ENCODE results near the gene CDH26. TPM values are rescaled to one million over a fixed set of nuclear protein-coding genes. Genes with fewer than 3 reads are reported as not detected.
"Not testable (repeated sequence)": the region's sequence is repeated elsewhere in the genome, so short reads cannot be mapped to it uniquely, and the experiment has no call there.

Gene CDH26
- total and polyA plus RNA-seq, 7 donors: 0.74 to 5.5 (median 1.4) TPM; not detected in 2

- Histone ChIP-seq H3K36me3 (no peaks in the 10 kb centered on the region), H3K27me3 (peaks cover 0 to 24% (median 0%) of the 10 kb centered on the region in 3 donors), H3K27ac (no peak overlapping the region), H3K9me3 (no peaks in the 10 kb centered on the region), H3K4me3 (no peak overlapping the region), H3K4me1 (no peaks in the 10 kb centered on the region)
- no peak for DNase-seq
- intact Hi-C loops (cut with DNase I): no loop called here
- no peak for TF ChIP-seq EP300 (IDR thresholded peaks at IDR 0.05)
- TF ChIP-seq POLR2AphosphoS5 (IDR thresholded peaks at IDR 0.05): no peak
- no peak for TF ChIP-seq CTCF (IDR thresholded peaks at IDR 0.05)
- TF ChIP-seq POLR2A (IDR thresholded peaks at IDR 0.05): no peak
- WGBS, 2 donors: 85 to 89% methylated on average over 3 of the region's 3 CpGs
Observed at GRCh38 chr20:60039526-60039925, 81.3 kb downstream of the CDH26 start.

DNA sequence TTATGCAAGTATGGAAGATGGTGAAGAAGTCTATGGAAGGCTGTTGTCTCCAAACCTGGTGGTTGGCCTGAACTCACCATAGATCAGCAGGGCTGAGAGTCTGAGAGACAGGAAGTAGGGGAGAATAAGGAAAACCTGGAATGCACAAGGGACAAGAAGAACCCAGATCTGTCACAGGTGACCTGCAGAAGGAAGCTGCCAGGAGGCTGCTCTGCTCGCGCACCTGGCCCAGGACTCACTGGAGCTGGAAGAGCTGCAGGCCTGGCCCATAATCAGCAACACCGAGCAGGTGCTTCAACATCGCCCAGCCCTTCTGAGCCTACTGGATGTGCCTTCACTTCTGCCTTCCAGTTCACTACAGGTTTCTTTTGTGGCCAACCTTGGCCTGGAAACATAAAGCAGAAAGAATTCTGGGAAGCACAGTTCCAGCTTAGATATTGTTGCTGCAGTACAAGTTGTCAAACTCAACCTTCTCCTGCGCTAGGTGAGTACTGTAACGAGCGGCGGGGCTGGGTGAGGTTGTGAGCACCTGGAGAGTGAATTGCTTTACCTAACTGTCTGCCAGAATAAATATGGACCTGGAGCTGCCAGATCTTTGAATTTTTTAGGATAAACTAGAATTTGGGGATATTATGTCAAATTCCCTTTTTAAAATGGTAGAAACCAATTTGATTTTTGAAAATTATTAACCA lies 82.4 kb downstream of the CDH26 start:
- intact Hi-C loops (cut with DNase I): no loop called here
- no peak overlapping the region for H3K4me3 ChIP-seq
- no peak for TF ChIP-seq POLR2AphosphoS5 (IDR thresholded peaks at IDR 0.05)
- no peak for TF ChIP-seq POLR2A (IDR thresholded peaks at IDR 0.05)
- TF ChIP-seq EP300 (IDR thresholded peaks at IDR 0.05): no peak
- no peak for TF ChIP-seq CTCF (IDR thresholded peaks at IDR 0.05)
- H3K36me3 ChIP-seq: no peaks in the 10 kb centered on the region
- no peaks in the 10 kb centered on the region for H3K9me3 ChIP-seq
- 59 to 86% methylated on average over 8 of the region's 8 CpGs for WGBS, 2 donors
- H3K4me1 ChIP-seq: no peaks in the 10 kb centered on the region
- no peak for DNase-seq
- no peak overlapping the region for H3K27ac ChIP-seq
- H3K27me3 ChIP-seq: peaks cover 0 to 24% (median 0%) of the 10 kb centered on the region in 3 donors

- intact Hi-C loops (cut with DNase I); H3K27ac ChIP-seq; DNase-seq; H3K4me1 ChIP-seq; H3K36me3 ChIP-seq; H3K4me3 ChIP-seq; H3K9me3 ChIP-seq: not testable (repeated sequence)
- H3K27me3 ChIP-seq: peaks cover 0 to 24% (median 0%) of the 10 kb centered on the region in 3 donors
- 33 to 48% methylated on average over 8 of the region's 8 CpGs for WGBS, 2 donors
Observed at GRCh38 chr20:60041436-60042165, 83.4 kb downstream of the CDH26 start.

DNA sequence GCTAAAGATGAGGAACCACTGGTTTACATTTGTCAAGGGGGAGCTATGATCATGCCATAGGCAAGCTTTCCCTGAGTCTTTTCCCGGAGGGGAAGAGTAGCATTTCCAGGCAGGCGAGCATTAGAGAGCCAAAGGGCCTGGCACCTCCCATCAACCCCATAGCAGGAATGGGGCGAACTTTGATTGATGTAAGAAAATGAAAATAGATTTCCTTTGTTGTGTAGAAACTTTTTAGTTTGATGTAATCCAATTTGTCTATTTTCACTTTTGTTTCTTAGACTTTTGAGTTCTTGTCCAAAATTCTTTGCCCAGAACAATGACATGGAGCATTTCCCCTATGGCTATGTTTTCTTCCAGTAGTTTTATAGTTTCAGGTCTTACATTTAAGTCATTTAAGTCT lies 85.2 kb downstream of the CDH26 start:
- no peak for TF ChIP-seq POLR2A (IDR thresholded peaks at IDR 0.05)
- Histone ChIP-seq H3K27ac (no peak overlapping the region), H3K36me3 (no peaks in the 10 kb centered on the region), H3K27me3 (peaks cover 0 to 24% (median 0%) of the 10 kb centered on the region in 3 donors), H3K9me3 (no peaks in the 10 kb centered on the region), H3K4me1 (peaks cover 0 to 6% (median 0%) of the 10 kb centered on the region in 4 donors), H3K4me3 (no peak overlapping the region)
- no peak for DNase-seq
- intact Hi-C loops (cut with DNase I): no loop called here
- WGBS, 2 donors: 87 to 88% methylated on average over 3 of the region's 3 CpGs

DNA sequence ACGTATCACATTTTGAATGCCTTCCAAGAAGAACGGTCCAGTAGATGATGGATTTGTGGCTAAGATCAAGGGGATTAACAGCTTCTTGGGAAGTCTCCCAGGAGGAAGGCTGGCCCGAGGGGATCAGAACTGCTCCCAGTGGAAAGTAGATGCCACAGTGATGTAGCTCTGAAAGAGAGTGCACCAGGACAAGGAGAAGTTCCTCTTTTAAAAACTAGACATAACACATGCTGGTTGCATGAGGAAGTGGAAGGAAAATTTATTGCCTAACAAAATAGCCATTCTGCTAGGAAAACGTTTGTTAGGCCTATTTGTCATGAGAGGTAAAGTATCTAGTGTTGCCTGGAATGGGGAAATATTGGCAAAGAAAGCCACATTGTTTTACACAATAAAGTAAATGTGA lies 87.8 kb downstream of the CDH26 start:
- H3K36me3 ChIP-seq: no peaks in the 10 kb centered on the region
- peaks cover 0 to 4% (median 0%) of the 10 kb centered on the region in 3 donors for H3K27me3 ChIP-seq
- H3K4me3 ChIP-seq: no peak overlapping the region
- WGBS, 2 donors: 14 to 27% methylated on average over 4 of the region's 4 CpGs
- H3K4me1 ChIP-seq: peaks cover 0 to 6% (median 0%) of the 10 kb centered on the region in 4 donors
- no peak for DNase-seq
- H3K27ac ChIP-seq: no peak overlapping the region
- TF ChIP-seq POLR2AphosphoS5 (IDR thresholded peaks at IDR 0.05) (peak in 3 of 4 donors; percentile 16 to 52 (median 22)), POLR2A (IDR thresholded peaks at IDR 0.05) (no peak), CTCF (IDR thresholded peaks at IDR 0.05) (no peak), EP300 (IDR thresholded peaks at IDR 0.05) (no peak)
- intact Hi-C loops (cut with DNase I): no loop called here
- no peaks in the 10 kb centered on the region for H3K9me3 ChIP-seq

All from sigmoid colon (tissue), 7 donors.